Effector CD4-positive, alpha-beta T cell (primary cell): ENCODE data around the gene ABHD5.
"Not testable (repeated sequence)": the region's sequence is repeated elsewhere in the genome, so short reads cannot be mapped to it uniquely, and the experiment has no call there.

Experiments
- DNase-seq: peaks from one replicate; pipeline ENCODE4 v3.0.0-alpha.2; 2020
- total RNA-seq: gene quantifications from one replicate; lab custom pipeline; 2026; lab: John Stamatoyannopoulos, UW

Gene ABHD5
- 58.0 reads per million, percentile 71 among the genes with 10 or more reads in this experiment for total RNA-seq

DNA sequence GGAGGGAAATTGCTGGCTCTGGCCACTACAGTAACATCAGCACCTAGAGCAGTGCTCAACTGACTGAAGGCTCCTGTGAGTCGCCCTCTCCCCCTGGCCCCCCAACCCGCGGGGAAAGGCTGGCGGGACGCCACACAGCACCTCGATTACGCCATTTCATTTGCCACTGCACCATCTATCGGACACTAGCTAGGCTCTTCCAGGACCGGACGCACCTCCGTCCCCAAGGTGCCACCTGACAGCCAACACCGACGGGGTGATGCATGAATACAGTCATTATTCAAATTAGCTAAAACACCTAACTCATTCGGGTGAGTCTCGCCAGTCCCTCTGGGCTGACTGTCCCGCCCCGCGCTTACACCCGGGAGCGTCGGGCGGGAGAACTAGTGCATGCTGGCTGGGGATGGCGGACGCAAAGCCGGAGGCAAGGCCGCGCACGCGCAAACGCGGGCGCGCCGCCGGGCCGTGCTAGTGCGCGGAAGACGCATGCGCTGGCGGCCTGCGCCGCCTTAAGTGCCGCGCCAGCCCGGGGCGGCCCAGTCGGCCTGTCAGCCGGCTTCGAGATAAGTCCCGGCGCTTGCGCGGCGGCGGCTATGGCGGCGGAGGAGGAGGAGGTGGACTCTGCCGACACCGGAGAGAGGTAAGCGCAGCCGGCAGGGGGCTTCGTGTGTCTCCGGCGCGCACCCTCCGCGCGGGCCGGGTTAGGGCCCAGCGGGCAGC lies at the start of gene ABHD5:
Gene ABHD5, plus strand, starts transcription at position 539 of the 720 bp plus-strand sequence. Its CDS starts 55 bp downstream, at position 594.
- DNase-seq: peak; percentile 94

DNA sequence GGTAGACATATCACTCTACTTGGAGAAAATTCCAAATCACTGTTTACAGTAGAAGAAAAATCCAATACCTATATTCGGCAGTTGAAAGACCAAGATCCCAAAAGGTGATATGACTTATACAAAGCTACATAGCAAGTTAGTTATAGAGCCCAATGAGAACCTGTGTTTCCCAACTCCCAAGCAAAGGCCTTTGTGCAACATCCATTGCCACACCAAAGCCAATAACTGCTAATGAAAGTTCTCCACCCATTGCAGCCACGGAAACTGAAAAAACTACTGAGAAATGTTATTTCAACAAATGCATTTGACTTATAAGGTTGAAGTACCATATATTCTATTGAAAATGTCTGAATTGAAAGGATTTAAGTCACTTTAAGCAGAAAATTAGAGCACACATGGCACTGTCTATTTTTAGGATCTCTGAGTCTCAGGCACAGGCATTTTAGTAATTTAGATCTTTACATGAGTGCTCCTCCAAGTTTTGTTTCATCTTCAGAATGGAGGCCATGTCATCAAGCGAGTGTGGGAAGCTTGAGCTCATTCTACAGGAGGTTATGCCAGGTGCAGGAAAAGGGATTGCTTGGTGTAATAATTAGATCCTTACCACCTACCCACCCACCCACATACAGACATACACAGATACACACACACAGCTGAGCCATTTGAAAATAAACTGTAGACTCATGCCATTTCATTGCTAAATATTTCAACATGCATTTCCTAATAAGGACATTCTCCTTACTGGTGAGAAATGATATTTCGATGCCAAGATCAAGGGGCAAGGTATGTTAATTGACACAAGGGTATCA lies 49.2 kb upstream of the ABHD5 start:
- DNase-seq: no peak

DNA sequence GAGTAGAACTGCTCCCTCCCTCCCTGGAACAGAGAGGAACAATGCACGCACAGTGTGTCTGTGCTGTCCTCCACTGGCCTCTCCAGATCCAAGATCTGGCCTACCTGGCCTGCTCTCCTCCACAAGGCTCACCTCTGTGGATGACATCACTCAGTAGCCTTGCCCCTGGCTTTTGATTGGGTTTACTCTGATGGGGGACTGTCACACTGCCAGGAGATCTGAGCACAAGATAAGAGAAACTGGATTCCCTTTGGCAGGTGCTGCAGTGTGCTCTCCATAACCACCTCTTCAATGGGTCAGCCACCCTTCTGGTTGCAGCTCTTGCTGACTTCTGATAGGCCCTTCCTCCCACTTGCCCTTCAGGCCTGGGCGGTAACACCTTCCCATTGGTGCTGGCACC lies 46.3 kb upstream of the ABHD5 start:
- DNase-seq: no peak

DNA sequence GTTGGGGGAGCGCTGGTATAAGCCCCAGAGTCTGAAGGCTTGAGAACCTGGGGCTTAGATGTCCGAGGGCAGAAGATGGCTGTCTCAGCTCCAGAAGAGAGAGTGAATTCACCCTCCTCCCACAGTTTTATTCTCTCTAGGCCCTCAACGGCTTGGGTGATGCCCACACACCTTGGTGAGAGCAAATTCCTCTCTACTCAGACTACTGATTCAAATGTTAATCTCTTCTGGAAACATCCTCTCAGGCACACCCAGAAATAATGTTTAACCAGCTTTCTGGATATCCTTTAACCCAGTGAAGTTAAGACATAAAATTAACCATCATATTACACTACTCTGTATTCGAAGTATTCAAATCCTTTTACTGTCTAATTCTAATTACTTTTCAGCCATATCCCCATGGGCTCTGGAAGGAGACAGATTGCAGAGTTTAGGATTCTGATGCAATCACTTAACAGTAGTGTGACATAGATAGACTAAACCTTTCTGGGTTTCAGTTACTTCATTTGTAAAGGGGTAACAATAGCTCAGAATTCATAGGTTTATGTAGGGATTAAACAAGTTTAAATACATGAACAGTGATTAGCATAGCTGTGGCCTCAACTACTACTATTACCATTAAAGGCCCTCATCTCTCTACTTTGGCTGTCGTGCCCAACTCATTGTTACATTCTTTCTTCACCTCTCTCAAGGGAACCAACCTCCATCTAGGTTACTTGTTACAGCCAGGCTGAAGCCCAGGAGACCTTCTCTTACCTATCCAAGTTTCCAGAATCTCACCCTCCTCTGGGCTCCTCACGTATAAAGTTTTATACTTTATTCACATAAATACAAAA lies 43.2 kb upstream of the ABHD5 start:
- DNase-seq: no peak

DNA sequence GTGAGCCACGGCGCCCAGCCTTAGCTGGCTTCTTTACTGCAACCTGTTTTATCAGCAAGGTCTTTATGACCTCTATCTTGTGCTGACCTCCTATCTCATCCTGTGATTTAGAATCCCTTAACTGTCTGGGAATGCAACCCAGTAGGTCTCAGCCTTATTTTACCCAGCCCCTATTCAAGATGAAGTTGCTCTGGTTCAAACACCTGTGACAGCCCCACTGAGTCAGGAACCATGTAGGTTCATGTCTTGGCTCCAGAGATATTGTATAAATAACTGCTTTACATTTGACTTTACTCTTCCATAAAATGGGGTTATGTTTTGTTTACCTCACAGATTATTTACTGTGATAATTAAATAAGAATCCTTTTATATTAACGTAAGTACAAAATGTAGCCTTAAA lies 41.8 kb upstream of the ABHD5 start:
- DNase-seq: no peak

DNA sequence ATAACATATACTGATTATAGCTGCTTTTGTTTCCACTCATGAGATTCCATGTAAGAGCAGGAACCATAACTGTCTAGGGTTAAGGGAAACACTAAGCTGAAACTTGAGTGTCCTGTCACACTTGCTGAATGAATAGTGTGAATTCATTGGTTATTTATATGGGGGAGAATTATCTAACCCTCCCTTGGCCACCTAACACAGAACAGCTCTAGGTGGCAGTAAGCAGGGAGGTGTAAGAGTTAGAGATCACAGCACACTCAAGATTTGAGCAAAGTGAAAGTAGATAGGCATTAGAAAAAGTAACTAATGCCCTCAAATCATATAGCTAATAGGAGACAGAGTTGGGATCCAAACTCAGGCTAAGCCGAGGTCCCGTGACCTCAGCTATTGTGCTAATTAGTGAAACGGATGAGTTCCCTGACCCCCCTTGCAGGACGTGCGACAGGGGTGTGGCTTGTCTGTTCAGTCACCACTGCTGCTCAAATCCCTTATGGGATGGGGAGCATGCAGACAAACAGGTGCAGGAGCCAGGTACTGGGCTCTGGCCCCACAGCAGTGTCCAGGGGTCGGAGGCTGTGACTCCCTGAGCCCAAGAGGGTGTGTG lies 41.3 kb upstream of the ABHD5 start:
- DNase-seq: no peak

DNA sequence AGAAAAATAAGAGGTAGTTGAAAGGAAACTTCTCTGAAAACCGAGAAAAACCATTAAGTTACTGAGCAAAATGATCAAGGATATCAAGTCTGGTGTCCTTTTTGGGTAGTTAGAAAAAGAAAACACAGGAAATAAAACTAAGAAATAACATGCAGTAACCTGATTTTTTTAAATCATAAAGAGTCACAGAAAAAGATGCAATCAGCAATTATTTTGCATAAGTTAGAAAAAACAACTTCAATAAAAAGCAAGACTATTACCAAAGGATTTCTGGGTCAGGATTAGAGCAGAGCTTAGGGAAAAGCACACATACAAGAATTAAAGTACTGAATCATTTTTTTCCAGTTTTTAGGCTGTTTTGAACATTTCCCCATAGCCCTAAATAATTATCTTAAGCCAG lies 40.4 kb upstream of the ABHD5 start:
- no peak for DNase-seq

DNA sequence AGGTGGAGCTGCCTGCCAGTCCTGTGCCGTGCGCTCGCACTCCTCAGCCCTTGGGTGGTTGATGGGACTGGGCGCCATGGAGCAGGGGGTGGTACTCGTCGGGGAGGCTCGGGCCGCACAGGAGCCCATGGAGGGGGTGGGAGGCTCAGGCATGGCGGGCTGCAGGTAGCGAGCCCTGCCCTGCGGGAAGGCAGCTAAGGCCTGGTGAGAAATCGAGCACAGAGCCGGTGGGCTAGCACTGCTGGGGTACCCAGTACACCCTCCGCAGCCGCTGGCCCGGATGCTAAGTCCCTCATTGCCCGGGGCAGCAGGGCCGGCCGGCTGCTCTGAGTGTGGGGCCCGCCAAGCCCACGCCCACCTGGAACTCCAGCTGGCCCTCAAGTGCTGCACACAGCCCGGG lies 34.3 kb upstream of the ABHD5 start:
- DNase-seq: not testable (repeated sequence)

DNA sequence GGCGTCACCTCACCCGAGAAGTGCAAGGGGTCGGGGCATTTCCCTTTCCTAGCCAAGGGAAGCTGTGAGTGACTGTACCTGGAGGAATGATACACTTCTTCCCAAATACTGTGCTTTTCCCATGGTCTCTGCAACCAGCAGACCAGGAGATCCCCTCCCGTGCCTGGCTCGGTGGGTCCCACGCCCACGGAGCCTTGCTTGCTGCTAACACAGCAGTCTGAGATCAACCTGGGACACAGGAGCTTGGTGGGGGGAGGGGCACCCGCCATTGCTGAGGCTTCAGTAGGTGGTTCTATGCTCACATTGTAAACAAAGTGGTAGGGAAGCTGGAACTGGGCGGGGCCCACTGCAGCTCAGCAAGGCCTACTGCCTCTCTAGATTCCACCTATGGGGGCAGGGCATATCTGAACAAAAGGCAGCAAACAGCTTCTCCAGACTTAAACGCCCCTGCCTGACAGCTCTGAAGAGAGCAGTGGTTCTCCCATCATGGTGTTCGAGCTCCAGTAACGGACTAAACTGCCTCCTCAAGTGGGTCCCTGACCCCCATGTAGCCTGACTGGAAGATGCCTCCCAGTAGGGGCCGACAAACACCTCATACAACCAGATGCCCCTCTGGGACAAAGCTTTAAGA lies 31.4 kb upstream of the ABHD5 start:
- no peak for DNase-seq

DNA sequence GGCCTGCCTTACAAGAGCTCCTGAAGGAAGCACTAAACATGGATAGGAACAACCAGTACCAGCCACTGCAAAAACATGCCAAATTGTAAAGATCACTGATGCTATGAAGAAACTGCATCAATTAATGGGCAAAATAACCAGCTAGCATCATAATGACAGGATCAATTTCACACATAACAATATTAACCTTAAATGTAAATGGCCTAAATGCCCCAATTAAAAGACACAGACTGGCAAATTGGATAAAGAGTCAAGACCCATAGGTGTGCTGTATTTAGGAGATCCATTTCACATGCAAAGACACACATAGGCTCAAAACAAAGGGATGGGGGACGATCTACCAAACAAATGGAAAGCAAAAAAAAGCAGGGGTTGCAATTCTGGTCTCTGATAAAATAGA lies 29.4 kb upstream of the ABHD5 start:
- not testable (repeated sequence) for DNase-seq

DNA sequence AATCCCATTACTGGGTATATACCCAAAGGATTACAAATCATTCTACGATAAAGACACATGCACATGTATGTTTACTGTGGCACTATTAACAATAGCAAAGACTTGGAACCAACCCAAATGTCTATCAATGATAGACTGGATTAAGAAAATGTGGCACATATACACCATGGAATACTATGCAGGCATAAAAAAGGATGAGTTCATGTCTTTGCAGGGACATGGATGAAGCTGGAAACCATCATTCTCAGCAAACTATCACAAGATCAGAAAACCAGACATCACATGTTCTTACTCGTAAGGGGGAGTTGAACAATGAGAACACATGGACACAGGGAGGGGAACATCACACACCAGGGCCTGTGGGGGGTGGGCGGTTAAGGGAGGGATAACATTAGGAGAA lies 25.7 kb upstream of the ABHD5 start:
- DNase-seq: not testable (repeated sequence)

DNA sequence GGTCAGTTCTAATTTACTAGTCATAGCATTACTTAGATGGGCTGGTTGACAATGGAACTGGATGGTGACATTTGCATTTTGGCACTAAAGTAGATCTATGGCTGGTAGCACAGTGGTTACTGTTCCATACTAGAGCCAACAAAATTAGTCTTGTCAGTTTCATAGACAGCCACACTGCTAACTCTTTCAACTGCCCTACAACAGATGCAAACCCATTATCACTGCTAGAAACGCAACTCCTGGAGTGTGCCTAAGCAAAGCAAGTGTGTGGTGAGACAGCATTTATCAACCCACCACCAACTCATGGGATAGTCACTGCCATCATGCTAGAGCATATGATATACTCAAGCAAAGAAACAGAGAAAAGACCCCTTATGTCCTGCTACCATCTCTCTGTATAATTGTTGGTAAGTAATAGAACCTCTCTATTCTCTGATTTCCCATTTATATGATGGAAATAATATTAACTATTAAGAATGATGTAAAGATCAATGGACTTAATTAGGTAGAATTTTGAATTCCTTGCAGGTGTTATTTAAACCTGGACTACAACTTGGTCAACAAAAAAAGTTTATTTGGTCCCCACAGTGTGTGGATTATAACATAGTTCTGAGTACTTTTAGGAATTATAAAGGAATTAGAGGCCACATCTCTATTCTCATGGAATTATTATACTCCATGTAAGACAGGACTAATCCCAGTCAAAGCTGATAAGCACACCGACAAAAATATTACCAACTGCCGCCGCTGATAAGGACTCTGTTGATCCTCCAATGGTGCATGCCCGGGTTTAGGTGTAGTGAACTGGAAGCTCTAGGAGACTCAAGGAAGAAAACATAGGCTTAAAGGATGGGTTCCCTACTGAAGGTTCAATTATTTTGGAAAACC lies 19.9 kb upstream of the ABHD5 start:
- no peak for DNase-seq

DNA sequence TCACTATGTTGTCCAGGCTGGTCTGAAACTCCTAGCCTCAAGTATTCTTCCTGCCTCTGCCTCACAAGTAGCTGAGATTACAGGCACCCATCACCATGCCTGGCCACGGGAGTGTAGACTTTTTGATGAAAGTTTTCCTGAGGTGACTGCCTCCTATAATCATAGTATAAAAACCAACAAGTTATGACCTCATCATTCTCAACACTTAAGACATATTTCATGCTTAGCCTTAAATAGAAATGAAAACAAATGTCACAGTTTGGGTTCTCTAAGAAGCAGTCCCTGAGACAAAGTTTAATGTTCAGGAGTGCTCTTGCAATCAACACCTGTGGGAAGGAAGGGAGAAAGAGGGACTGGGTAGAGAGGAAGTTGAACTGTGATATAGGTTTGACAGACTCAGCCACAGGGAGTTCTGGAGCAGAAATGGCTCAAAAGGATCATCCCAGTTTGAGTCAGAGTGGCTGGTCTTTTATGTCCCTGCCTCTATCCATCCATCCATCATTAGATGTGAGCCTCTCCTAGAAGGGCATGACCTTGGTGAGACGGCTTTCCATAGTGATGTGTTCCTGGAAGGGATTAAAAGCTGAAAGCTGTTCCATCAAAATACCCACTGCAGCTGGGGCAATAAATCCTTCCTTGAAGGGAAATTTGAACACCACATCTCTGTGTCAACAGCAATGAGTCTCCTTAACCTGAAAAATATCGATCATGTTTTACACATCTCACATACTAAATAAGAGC lies 16.2 kb upstream of the ABHD5 start:
- no peak for DNase-seq

DNA sequence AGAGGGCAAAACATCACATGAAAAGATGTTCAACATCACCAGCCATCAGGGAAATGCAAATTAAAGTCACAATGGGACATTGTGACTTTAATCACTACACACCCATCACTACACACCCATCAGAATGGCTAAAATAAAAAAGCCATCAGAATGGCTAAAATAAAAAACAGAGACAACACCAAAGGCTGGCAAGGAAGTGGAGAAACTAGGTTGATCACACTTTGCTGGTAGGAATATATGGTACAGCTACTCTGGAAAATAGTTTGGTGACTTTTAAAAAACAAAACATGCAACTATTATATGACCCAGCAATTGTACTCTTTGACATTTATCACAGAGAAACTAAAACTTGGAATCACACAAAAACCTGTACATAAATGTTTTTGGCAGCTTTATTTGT lies 15.1 kb upstream of the ABHD5 start:
- no peak for DNase-seq

DNA sequence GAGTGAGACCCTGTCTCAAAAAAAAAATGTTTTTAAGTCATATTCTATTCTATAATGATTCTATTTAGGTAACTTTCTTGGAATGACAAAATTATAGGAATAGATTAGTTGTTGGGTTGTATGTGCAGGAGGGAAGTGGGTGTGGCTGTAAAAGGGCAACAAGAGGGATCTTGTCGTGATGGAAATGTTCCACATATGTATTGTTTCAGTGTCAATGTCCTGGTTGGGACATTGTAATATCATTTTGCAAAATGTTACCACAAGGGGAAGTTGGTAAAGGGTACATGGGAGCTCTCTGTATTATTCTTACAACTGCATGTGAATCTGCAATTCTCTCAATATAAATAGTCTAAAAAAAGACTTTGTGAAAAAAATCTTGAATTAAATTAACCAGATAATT lies 14.3 kb upstream of the ABHD5 start:
- DNase-seq: no peak

DNA sequence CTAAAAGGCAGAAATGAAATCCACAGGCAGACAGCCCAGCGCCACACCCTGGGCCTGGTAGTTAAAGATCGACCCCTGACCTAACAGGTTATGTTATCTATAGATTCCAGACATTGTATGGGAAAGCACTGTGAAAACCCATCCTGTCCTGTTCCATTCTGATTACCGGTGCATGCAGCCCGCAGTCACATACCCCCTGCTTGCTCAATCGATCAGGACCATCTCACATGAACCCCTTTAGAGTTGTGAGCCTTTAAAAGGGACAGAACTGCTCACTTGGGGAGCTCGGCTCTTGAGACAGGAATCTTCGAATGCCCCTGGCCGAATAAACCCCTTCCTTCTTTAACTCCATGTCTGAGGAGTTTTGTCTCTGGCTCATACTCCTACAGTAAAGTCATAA lies 12.4 kb upstream of the ABHD5 start:
- not testable (repeated sequence) for DNase-seq

DNA sequence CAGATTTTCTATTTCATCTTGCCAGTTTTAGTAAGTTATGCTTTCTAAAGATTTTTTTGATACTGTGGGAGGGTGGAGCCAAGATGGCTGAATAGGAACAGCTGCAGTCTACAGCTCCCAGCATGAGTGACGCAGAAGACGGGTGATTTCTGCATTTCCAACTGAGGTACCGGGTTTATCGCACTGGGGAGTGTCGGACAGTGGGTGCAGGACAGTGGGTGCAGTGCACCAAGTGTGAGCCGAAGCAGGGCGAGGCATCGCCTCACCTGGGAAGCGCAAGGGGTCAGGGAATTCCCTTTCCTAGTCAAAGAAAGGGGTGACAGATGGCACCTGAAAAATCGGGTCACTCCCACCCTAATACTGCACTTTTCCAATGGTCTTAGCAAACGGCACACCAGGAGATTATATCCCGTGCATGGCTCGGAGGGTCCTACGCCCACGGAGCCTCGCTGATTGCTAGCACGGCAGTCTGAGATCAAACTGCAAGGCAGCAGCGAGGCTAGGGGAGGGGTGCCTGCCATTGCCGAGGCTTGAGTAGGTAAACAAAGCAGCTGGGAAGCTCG lies 11.8 kb upstream of the ABHD5 start:
- not testable (repeated sequence) for DNase-seq

DNA sequence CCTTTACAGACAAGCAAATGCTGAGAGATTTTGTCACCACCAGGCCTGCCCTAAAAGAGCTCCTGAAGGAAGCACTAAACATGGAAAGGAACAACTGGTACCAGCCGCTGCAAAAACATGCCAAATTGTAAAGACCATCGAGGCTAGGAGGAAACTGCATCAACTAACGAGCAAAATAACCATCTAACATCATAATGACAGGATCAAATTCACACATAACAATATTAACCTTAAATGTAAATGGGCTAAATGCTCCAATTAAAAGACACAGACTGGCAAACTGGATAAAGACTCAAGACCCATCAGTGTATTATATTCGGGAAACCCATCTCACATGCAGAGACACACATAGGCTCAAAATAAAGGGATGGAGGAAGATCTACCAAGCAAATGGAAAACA lies 9.9 kb upstream of the ABHD5 start:
- DNase-seq: not testable (repeated sequence)

DNA sequence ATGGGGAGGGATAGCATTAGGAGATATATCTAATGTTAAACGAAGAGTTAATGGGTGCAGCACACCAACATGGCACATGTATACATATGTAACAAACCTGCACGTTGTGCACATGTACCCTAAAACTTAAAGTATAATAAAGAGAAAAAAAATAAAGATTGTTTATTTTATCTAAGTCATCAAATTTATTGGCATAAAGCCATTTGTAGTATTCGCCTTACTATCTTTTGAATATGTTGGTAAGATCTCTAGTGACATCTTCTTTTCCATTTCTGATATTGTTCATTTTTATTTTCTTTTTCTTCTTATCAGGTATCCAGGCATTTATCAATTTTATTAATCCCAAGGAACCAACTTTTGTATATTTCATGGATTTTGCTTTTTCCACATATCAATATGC lies 5.8 kb upstream of the ABHD5 start:
- DNase-seq: no peak

DNA sequence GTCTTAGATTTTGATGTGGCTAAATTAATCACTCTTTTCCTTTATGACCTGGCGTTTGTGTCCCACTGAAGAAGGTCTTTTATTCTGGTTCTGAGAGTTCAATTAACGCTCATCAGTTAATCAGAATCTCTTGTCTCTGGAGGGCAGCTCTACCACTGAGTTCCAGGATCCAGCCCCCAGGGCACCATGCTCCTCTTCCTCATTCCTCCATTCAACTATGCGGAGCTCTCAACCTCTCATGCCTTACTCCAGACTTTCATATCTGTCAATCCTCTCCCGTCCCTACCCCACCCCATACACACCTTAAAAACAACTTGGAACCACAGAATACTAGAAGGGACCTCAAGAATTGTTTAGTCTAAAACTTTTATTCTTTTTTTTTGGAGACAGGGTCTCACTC lies 4.8 kb upstream of the ABHD5 start:
- no peak for DNase-seq
